Hair follicle dermal papilla cell (primary cell): ENCODE measurements around the gene MAN1B1. TPM values are rescaled to one million over a fixed set of nuclear protein-coding genes. Genes with fewer than 3 reads are reported as not detected.

Experiments
- small RNA-seq: library from RNA; depleted of rRNA; stranded (forward); fragments of <200 nt; gene quantifications from one replicate; pipeline ENCODE3, GENCODE V24; 2012
- total RNA-seq: library from RNA; depleted of rRNA; stranded (reverse); fragments of >200 nt; gene quantifications from 2 replicates; pipeline ENCODE4 v1.2.3, GENCODE V29; 2012

MAN1B1 gene
- 81.1 and 82.9 TPM in 2 replicates for total RNA-seq

DNA sequence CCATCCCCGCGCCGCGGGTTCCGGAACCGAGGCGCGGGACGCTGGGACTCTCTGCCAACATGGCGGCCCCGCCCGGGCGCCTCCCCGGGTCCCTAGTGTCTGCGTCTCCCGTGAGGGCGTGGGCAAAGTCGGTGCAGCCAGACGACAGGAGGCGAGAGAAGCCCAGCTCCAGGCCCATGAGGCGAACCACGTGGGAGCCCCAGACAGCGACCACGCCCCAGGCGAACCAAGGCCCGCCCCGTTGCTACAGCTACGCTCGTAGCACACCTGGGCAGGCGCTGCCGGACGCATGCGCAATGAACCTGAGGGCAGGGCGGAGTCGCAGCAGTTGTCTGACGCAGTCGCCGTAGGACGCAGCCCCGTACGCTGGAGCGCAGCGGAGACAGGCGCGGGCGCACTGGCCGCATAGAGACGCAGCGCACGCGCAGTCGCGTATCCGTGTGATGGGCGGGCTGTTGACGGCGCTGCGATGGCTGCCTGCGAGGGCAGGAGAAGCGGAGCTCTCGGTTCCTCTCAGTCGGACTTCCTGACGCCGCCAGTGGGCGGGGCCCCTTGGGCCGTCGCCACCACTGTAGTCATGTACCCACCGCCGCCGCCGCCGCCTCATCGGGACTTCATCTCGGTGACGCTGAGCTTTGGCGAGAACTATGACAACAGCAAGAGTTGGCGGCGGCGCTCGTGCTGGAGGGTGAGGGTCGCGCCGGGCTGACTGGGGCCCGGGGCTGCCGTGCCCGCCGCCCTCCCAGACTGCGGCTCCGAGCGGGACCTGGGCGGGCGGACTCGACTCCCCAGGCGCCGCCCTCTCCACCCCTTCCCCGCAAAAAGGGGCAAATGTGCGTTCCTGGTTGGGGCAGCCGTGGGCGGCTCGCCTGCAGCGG is at the start of gene MAN1B1:
TSS of gene MAN1B1 (plus strand) at position 455 of the 878 bp plus-strand sequence. CDS start at position 470, 15 bp downstream.

GRCh38 chr9:137046088-137046787 is 40.5 kb upstream of the MAN1B1 start, which contains the start of gene NPDC1:
NPDC1 (minus strand) TSS chr9:137046177; CDS start chr9:137045989, 188 bp downstream.

DNA sequence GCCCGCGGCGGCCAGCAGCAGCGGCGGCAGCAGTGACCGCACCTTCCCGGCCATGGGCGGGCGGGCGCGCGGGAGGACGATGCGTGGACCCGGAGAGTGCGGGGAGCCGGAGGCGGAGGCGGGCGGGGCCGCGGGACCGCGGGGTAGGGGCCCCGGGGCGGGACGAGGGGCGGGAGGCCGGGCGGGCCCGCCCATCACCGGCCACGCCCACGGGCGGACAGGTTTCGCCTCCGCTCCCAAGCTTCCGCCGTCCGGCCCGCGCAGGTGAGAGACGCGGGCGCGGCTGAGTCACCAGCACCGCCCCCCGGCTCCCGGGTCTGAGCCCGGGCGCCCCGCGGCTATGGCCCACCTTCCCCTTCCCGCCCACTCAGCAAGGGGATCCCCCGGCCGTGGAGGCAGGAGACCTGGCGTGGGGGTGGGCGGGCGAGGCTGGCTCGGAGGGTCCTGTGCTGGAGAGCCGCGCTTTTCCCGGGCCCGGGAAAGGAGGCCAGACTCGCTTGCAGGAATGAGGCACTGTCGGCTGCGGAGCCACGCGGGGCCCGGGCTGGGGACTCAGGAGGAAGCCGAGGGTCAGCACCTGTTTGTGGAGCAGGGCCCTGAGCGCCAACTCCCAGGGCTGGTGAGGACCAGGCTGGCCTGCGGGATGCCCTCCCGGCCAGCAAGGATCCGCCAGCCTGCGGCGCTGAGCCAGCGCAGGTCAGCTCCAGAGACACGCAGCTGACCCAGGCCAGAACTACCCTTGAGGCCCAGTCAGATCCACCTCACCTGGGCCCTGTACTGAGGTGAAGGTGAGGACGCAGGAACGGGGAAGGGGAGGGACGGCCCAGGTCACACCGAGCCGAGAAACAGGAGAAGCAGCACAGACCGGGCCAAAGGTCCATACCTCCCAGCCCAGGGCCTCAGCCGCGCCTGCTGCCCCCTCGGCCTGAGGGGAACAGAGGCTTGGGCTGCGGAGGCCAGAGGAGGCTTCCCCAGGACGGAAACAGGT is 32.5 kb upstream of the MAN1B1 start, which contains the start of gene ENTPD2:
TSS of gene ENTPD2 (minus strand) at position 118 of the 988 bp plus-strand sequence. CDS start at position 54, 64 bp downstream.

GRCh38 chr9:137070201-137070905 is 16.4 kb upstream of the MAN1B1 start, which contains the start of gene SAPCD2:
SAPCD2 (minus strand) TSS chr9:137070557; CDS start chr9:137070460, 97 bp downstream.

GRCh38 chr9:137077010-137077747 is 9.6 kb upstream of the MAN1B1 start, which contains the start of gene UAP1L1:
UAP1L1 (plus strand) TSS chr9:137077517; CDS start chr9:137077533, 16 bp downstream.

DNA sequence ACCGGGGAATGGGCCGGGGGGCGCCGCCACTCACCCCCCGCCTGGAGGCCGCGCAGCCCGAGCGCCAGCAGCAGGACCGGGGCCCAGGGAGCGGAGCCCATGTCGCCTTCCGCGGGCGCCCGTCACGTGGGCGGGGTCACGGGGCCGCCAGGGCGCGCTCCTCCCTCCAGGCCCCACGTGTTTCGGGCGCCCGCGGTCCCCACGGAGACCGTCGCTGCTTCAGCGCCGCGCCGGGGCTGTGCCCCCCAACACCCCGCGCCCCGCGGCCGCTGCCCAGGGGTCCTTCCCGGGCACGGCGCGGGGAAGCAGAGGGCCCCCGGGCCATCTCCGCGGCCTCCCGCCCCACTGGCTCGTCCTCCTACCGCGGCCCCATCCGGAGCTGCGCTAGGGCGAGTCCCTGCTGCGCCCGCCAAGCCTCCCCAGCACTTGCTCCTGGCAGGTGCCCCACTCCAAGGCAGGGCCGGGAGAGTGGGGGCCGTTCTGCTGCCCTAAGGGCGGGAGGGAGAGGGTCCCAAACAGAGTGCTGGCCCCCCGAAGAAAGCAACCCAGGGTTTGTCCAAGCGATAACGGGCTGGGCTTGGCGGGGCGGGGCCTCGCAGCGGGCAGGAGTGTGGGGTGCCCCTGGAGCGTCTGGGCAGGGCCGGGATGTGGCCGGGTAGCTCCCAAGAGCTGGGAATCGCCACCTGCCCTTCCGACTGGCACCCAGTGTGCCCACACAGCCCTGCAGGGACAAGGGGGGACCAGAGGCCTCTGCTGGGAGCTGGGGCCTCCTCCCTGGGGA is 28.0 kb downstream of the MAN1B1 start, which contains the start of gene DPP7:
TSS of gene DPP7 (minus strand) at position 121 of the 781 bp plus-strand sequence. CDS start at position 101, 20 bp downstream.

GRCh38 chr9:137138722-137139467 is 52.1 kb downstream of the MAN1B1 start, which contains the start of gene GRIN1:
GRIN1 (plus strand) TSS chr9:137139154; CDS start chr9:137139487, 333 bp downstream.

Small RNA genes within 50 kb of the gene (small RNA-seq; reads per million reads assigned to genes)
- not detected for gene RF00153

Other genes with a start within 250 kb of the MAN1B1 start
- 0.85 and 0.97 TPM in 2 replicates for gene AJM1, start 244.5 kb upstream of the MAN1B1 start, total RNA-seq
- 49.8 and 55.1 TPM in 2 replicates for gene PHPT1, start 237.6 kb upstream of the MAN1B1 start, total RNA-seq
- gene MAMDC4, start 234.6 kb upstream of the MAN1B1 start, total RNA-seq: 1.1 and 1.9 TPM in 2 replicates
- 119 and 175 TPM in 2 replicates for gene EDF1, start 220.7 kb upstream of the MAN1B1 start, total RNA-seq
- gene TRAF2, start 200.5 kb upstream of the MAN1B1 start, total RNA-seq: 6.6 and 6.8 TPM in 2 replicates
- 133 and 152 TPM in 2 replicates for gene FBXW5, start 142.2 kb upstream of the MAN1B1 start, total RNA-seq
- 1.1 TPM in 1 of 2 replicates, not detected in the other for gene C8G, start 141.7 kb upstream of the MAN1B1 start, total RNA-seq
- 0.24 TPM in 1 of 2 replicates, not detected in the other for gene LCN12, start 134.7 kb upstream of the MAN1B1 start, total RNA-seq
- 16.9 and 20.2 TPM in 2 replicates for gene PTGDS, start 109.5 kb upstream of the MAN1B1 start, total RNA-seq
- gene LCNL1, start 104.0 kb upstream of the MAN1B1 start, total RNA-seq: 2.4 and 3.5 TPM in 2 replicates
- gene PAXX, start 94.6 kb upstream of the MAN1B1 start, total RNA-seq: 7.3 and 8.5 TPM in 2 replicates
- 0.32 and 2.4 TPM in 2 replicates for gene CLIC3, start 90.4 kb upstream of the MAN1B1 start, total RNA-seq
- gene ABCA2, start 58.7 kb upstream of the MAN1B1 start, total RNA-seq: 11.9 and 15.1 TPM in 2 replicates
- not detected in 2 replicates for gene FUT7, start 54.9 kb upstream of the MAN1B1 start, total RNA-seq
- 4.7 and 6.9 TPM in 2 replicates for gene NPDC1, start 40.8 kb upstream of the MAN1B1 start, total RNA-seq
- gene ENTPD2, start 32.9 kb upstream of the MAN1B1 start, total RNA-seq: not detected in 2 replicates
- gene SAPCD2, start 16.4 kb upstream of the MAN1B1 start, total RNA-seq: 1.6 and 1.8 TPM in 2 replicates
- 32.5 and 40.4 TPM in 2 replicates for gene UAP1L1, start 9.5 kb upstream of the MAN1B1 start, total RNA-seq
- gene DPP7, start 27.7 kb downstream of the MAN1B1 start, total RNA-seq: 68.4 and 81.5 TPM in 2 replicates
- 0.12 TPM in 1 of 2 replicates, not detected in the other for gene GRIN1, start 52.2 kb downstream of the MAN1B1 start, total RNA-seq
- gene LRRC26, start 83.1 kb downstream of the MAN1B1 start, total RNA-seq: not detected in 2 replicates
- not detected in 2 replicates for gene TMEM210, start 85.1 kb downstream of the MAN1B1 start, total RNA-seq
- 23.5 and 23.8 TPM in 2 replicates for gene ANAPC2, start 101.6 kb downstream of the MAN1B1 start, total RNA-seq
- gene SSNA1, start 101.7 kb downstream of the MAN1B1 start, total RNA-seq: 46.1 and 55.9 TPM in 2 replicates
- 8.9 and 9.4 TPM in 2 replicates for gene TPRN, start 113.8 kb downstream of the MAN1B1 start, total RNA-seq
- gene TMEM203, start 118.7 kb downstream of the MAN1B1 start, total RNA-seq: 32.1 and 32.4 TPM in 2 replicates
- gene NDOR1, start 118.7 kb downstream of the MAN1B1 start, total RNA-seq: 5.1 and 6.8 TPM in 2 replicates
- gene RNF208, start 135.3 kb downstream of the MAN1B1 start, total RNA-seq: 0.16 and 0.85 TPM in 2 replicates
- 0.32 and 0.73 TPM in 2 replicates for gene CYSRT1, start 138.2 kb downstream of the MAN1B1 start, total RNA-seq
- gene RNF224, start 140.5 kb downstream of the MAN1B1 start, total RNA-seq: 0.16 TPM in 1 of 2 replicates, not detected in the other
- under 0.01 TPM in 1 of 2 replicates, not detected in the other for gene SLC34A3, start 143.9 kb downstream of the MAN1B1 start, total RNA-seq
- gene TUBB4B, start 154.3 kb downstream of the MAN1B1 start, total RNA-seq: 123 and 132 TPM in 2 replicates
- gene STPG3, start 164.3 kb downstream of the MAN1B1 start, total RNA-seq: not detected in 2 replicates
- 56.8 and 59.1 TPM in 2 replicates for gene NELFB, start 168.3 kb downstream of the MAN1B1 start, total RNA-seq
- gene TOR4A, start 190.7 kb downstream of the MAN1B1 start, total RNA-seq: 4.9 and 6.8 TPM in 2 replicates
- gene NRARP, start 215.3 kb downstream of the MAN1B1 start, total RNA-seq: not detected in 2 replicates